ENCODE results near the gene AMBRA1.
"Not testable (repeated sequence)": the region's sequence is repeated elsewhere in the genome, so short reads cannot be mapped to it uniquely, and the experiment has no call there.

The AMBRA1 gene

GRCh38 chr11:46379482-46380293, 214.1 kb downstream of the AMBRA1 start:
- DNase-seq = not testable (repeated sequence)

- DNase-seq = no peak
Observed at GRCh38 chr11:46378811-46379481, 214.9 kb downstream of the AMBRA1 start.

- DNase-seq = no peak
Observed at GRCh38 chr11:46378296-46378695, 215.5 kb downstream of the AMBRA1 start.

GRCh38 chr11:46377831-46378230, 216.0 kb downstream of the AMBRA1 start:
- DNase-seq = no peak

- DNase-seq = no peak
Observed at GRCh38 chr11:46377290-46377689, 216.5 kb downstream of the AMBRA1 start.

GRCh38 chr11:46376258-46377050, 217.4 kb downstream of the AMBRA1 start:
- DNase-seq = no peak

- DNase-seq = no peak
Observed at GRCh38 chr11:46375392-46376101, 218.3 kb downstream of the AMBRA1 start.

GRCh38 chr11:46374815-46375214, 219.0 kb downstream of the AMBRA1 start:
- DNase-seq = no peak

- DNase-seq = no peak
Observed at GRCh38 chr11:46373787-46374740, 219.8 kb downstream of the AMBRA1 start.

GRCh38 chr11:46372501-46372900, 221.3 kb downstream of the AMBRA1 start:
- not testable (repeated sequence) for DNase-seq

- no peak for DNase-seq
Observed at GRCh38 chr11:46372086-46372485, 221.7 kb downstream of the AMBRA1 start.

- DNase-seq = not testable (repeated sequence)
Observed at GRCh38 chr11:46371262-46371661, 222.6 kb downstream of the AMBRA1 start.

- no peak for DNase-seq
Observed at GRCh38 chr11:46370253-46370652, 223.6 kb downstream of the AMBRA1 start.

- peak; percentile 57 for DNase-seq
Observed at GRCh38 chr11:46369458-46370152, 224.2 kb downstream of the AMBRA1 start.

- DNase-seq = no peak
Observed at GRCh38 chr11:46367916-46368267, 225.9 kb downstream of the AMBRA1 start.

- peak; percentile 75 for DNase-seq
Observed at GRCh38 chr11:46367244-46367915, 226.4 kb downstream of the AMBRA1 start.

- no peak for DNase-seq
Observed at GRCh38 chr11:46366661-46367161, 227.1 kb downstream of the AMBRA1 start.

- DNase-seq = no peak
Observed at GRCh38 chr11:46366260-46366659, 227.6 kb downstream of the AMBRA1 start.

GRCh38 chr11:46364791-46365190, 229.0 kb downstream of the AMBRA1 start:
- DNase-seq = no peak

GRCh38 chr11:46364056-46364455, 229.8 kb downstream of the AMBRA1 start:
- no peak for DNase-seq
